Activated CD4-positive, alpha-beta memory T cell treated with anti-CD3 and anti-CD28 coated beads, Interleukin-2, amount 10 ng/mL, durations not matched to agents 7 days and 5 days (primary cell): ENCODE data around the gene FOXL1. TPM values are rescaled to one million over a fixed set of nuclear protein-coding genes. Genes with fewer than 3 reads are reported as not detected.

Source experiments
- CTCF ChIA-PET: fragments of 350-600 bp; sonication (Branson Sonifier 250); formaldehyde crosslinking; loops from one replicate; lab custom pipeline; 2021; ENCODE audit warnings: antibody characterized with exemption, inconsistent platforms; lab: Charles Lee
- POLR2A ChIA-PET: fragments of 350-600 bp; sonication (Branson Sonifier 250); formaldehyde crosslinking; loops from one replicate; lab custom pipeline; 2021; ENCODE audit warnings: antibody characterized with exemption; lab: Charles Lee
- DNase-seq: peaks from one replicate; pipeline ENCODE4 v3.0.0-alpha.2; 2020
- H3K27ac Mint-ChIP-seq: one replicate; pipeline ENCODE4 v1.8.0; 2021; ENCODE audit warnings: mild to moderate bottlenecking, mixed read lengths
- H3K27me3 Mint-ChIP-seq: one replicate; pipeline ENCODE4 v1.8.0; 2021; ENCODE audit warnings: mixed read lengths
- H3K36me3 Mint-ChIP-seq: one replicate; pipeline ENCODE4 v1.8.0; 2021; ENCODE audit warnings: low read depth, mixed read lengths
- H3K4me1 Mint-ChIP-seq: one replicate; pipeline ENCODE4 v1.8.0; 2021; ENCODE audit warnings: mixed read lengths
- H3K4me3 Mint-ChIP-seq: one replicate; pipeline ENCODE4 v1.8.0; 2021; ENCODE audit warnings: mild to moderate bottlenecking, mixed read lengths
- H3K9me3 Mint-ChIP-seq: one replicate; pipeline ENCODE4 v1.8.0; 2021; ENCODE audit warnings: mixed read lengths
- total RNA-seq, 2 experiments: library from RNA; stranded (reverse); gene quantifications; one replicate each; pipeline ENCODE4 v1.2.3, GENCODE V29; 2021

Gene FOXL1
- total RNA-seq, 2 experiments from 2014 or later, result not detected

- Mint-ChIP-seq H3K36me3 (no peaks in the 10 kb centered on the region), H3K4me3 (no peak overlapping the region), H3K27me3 (peaks cover 65% of the 10 kb centered on the region), H3K27ac (no peak overlapping the region), H3K4me1 (peaks cover 9% of the 10 kb centered on the region), H3K9me3 (no peaks in the 10 kb centered on the region)
- CTCF ChIA-PET, result interaction anchor here (1.5 kb wide), 1 partner anchor 8 kb away, joined by 4 read pairs; the partner anchor contains the start of gene FOXC2
- no peak for DNase-seq
- POLR2A ChIA-PET, result no interaction called here
Measured at GRCh38 chr16:86574646-86575045, 3.7 kb upstream of the FOXL1 start.

GRCh38 chr16:86575095-86575685 lies 3.2 kb upstream of the FOXL1 start:
- no peak for DNase-seq
- CTCF ChIA-PET, result interaction anchor here (0.5 to 1.5 kb wide), 3 partner anchors 9 to 184 kb away, joined by 3 to 4 read pairs (median 4); partner anchors contain the start of gene FOXC2
- Mint-ChIP-seq H3K27ac (no peak overlapping the region), H3K4me3 (no peak overlapping the region), H3K36me3 (no peaks in the 10 kb centered on the region), H3K4me1 (peaks cover 9% of the 10 kb centered on the region), H3K27me3 (peaks cover 66% of the 10 kb centered on the region), H3K9me3 (no peaks in the 10 kb centered on the region)
- POLR2A ChIA-PET, result no interaction called here

- H3K4me1 Mint-ChIP-seq, result peaks cover 9% of the 10 kb centered on the region
- H3K4me3 Mint-ChIP-seq, result peak overlapping the region; percentile 72
- no peaks in the 10 kb centered on the region for H3K9me3 Mint-ChIP-seq
- ChIA-PET CTCF (interaction anchor here (0.5 to 1.5 kb wide), 9 partner anchors 9 to 525 kb away, joined by 3 to 9 read pairs (median 4); partner anchors contain the start of gene FOXC2), POLR2A (interaction anchor here (0.6 to 1.3 kb wide), 2 partner anchors 29 to 89 kb away, joined by 3 to 4 read pairs; no protein-coding TSS in a partner anchor)
- peak; percentile 68 for DNase-seq
- H3K27me3 Mint-ChIP-seq, result peaks cover 65% of the 10 kb centered on the region
- no peak overlapping the region for H3K27ac Mint-ChIP-seq
- H3K36me3 Mint-ChIP-seq, result no peaks in the 10 kb centered on the region
Measured at GRCh38 chr16:86575754-86576557, 2.4 kb upstream of the FOXL1 start.

GRCh38 chr16:86576591-86577313 lies 1.6 kb upstream of the FOXL1 start:
- ChIA-PET CTCF (interaction anchor here (0.6 to 1.2 kb wide), 6 partner anchors 187 to 524 kb away, joined by 3 to 9 read pairs (median 4); no protein-coding TSS in a partner anchor), POLR2A (interaction anchor here (0.6 to 1.3 kb wide), 2 partner anchors 28 to 88 kb away, joined by 3 to 4 read pairs; no protein-coding TSS in a partner anchor)
- Mint-ChIP-seq H3K9me3 (no peaks in the 10 kb centered on the region), H3K4me1 (peaks cover 9% of the 10 kb centered on the region), H3K4me3 (peak overlapping the region; percentile 72), H3K27me3 (peaks cover 66% of the 10 kb centered on the region), H3K36me3 (no peaks in the 10 kb centered on the region), H3K27ac (no peak overlapping the region)
- no peak for DNase-seq

GRCh38 chr16:86577314-86577971 lies 906 bp upstream of the FOXL1 start:
- peaks cover 71% of the 10 kb centered on the region for H3K27me3 Mint-ChIP-seq
- no peaks in the 10 kb centered on the region for H3K9me3 Mint-ChIP-seq
- POLR2A ChIA-PET, result interaction anchor here (1.3 kb wide), 1 partner anchor 87 kb away, joined by 4 read pairs; no protein-coding TSS in a partner anchor
- DNase-seq, result no peak
- no peak overlapping the region for H3K27ac Mint-ChIP-seq
- H3K4me1 Mint-ChIP-seq, result peaks cover 9% of the 10 kb centered on the region
- H3K4me3 Mint-ChIP-seq, result no peak overlapping the region
- CTCF ChIA-PET, result no interaction called here
- H3K36me3 Mint-ChIP-seq, result no peaks in the 10 kb centered on the region

GRCh38 chr16:86578611-86579267 lies 390 bp downstream of the FOXL1 start:
- H3K27ac Mint-ChIP-seq, result no peak overlapping the region
- H3K4me3 Mint-ChIP-seq, result no peak overlapping the region
- H3K9me3 Mint-ChIP-seq, result no peaks in the 10 kb centered on the region
- H3K36me3 Mint-ChIP-seq, result no peaks in the 10 kb centered on the region
- no peak for DNase-seq
- ChIA-PET POLR2A (no interaction called here), CTCF (no interaction called here)
- peaks cover 9% of the 10 kb centered on the region for H3K4me1 Mint-ChIP-seq
- H3K27me3 Mint-ChIP-seq, result peaks cover 68% of the 10 kb centered on the region

- H3K4me3 Mint-ChIP-seq, result no peak overlapping the region
- no peaks in the 10 kb centered on the region for H3K36me3 Mint-ChIP-seq
- H3K27ac Mint-ChIP-seq, result no peak overlapping the region
- H3K9me3 Mint-ChIP-seq, result no peaks in the 10 kb centered on the region
- CTCF ChIA-PET, result no interaction called here
- peaks cover 9% of the 10 kb centered on the region for H3K4me1 Mint-ChIP-seq
- DNase-seq, result no peak
- peaks cover 62% of the 10 kb centered on the region for H3K27me3 Mint-ChIP-seq
- POLR2A ChIA-PET, result no interaction called here
Measured at GRCh38 chr16:86579268-86580062, 1.1 kb downstream of the FOXL1 start.

GRCh38 chr16:86580063-86580790 lies 1.9 kb downstream of the FOXL1 start:
- Mint-ChIP-seq H3K36me3 (no peaks in the 10 kb centered on the region), H3K9me3 (no peaks in the 10 kb centered on the region)

GRCh38 chr16:86580791-86581170 lies 2.4 kb downstream of the FOXL1 start:
- no peaks in the 10 kb centered on the region for H3K9me3 Mint-ChIP-seq
- H3K27ac Mint-ChIP-seq, result no peak overlapping the region
- peaks cover 55% of the 10 kb centered on the region for H3K27me3 Mint-ChIP-seq
- no peaks in the 10 kb centered on the region for H3K36me3 Mint-ChIP-seq
- ChIA-PET CTCF (no interaction called here), POLR2A (no interaction called here)
- H3K4me3 Mint-ChIP-seq, result no peak overlapping the region
- no peak for DNase-seq
- peaks cover 9% of the 10 kb centered on the region for H3K4me1 Mint-ChIP-seq

More at GRCh38 chr16:86580063-86580790, 1.9 kb downstream of the FOXL1 start:
- DNase-seq, result no peak
- Mint-ChIP-seq H3K4me1 (peaks cover 9% of the 10 kb centered on the region), H3K4me3 (no peak overlapping the region), H3K27me3 (peaks cover 57% of the 10 kb centered on the region), H3K27ac (no peak overlapping the region)
- POLR2A ChIA-PET, result no interaction called here
- CTCF ChIA-PET, result interaction anchor here (0.7 kb wide), 1 partner anchor 10 kb away, joined by 3 read pairs; no protein-coding TSS in a partner anchor

GRCh38 chr16:86581458-86581857 lies 3.1 kb downstream of the FOXL1 start:
- H3K4me1 Mint-ChIP-seq, result peaks cover 5% of the 10 kb centered on the region
- H3K9me3 Mint-ChIP-seq, result no peaks in the 10 kb centered on the region
- CTCF ChIA-PET, result no interaction called here
- no peaks in the 10 kb centered on the region for H3K36me3 Mint-ChIP-seq
- POLR2A ChIA-PET, result no interaction called here
- H3K27ac Mint-ChIP-seq, result no peak overlapping the region
- H3K4me3 Mint-ChIP-seq, result no peak overlapping the region
- no peak for DNase-seq
- peaks cover 50% of the 10 kb centered on the region for H3K27me3 Mint-ChIP-seq

GRCh38 chr16:86584071-86584685 lies 5.8 kb downstream of the FOXL1 start:
- no peak overlapping the region for H3K27ac Mint-ChIP-seq
- no peak for DNase-seq
- no peaks in the 10 kb centered on the region for H3K4me1 Mint-ChIP-seq
- peaks cover 30% of the 10 kb centered on the region for H3K27me3 Mint-ChIP-seq
- no peaks in the 10 kb centered on the region for H3K36me3 Mint-ChIP-seq
- POLR2A ChIA-PET, result no interaction called here
- H3K9me3 Mint-ChIP-seq, result no peaks in the 10 kb centered on the region
- H3K4me3 Mint-ChIP-seq, result no peak overlapping the region
- CTCF ChIA-PET, result no interaction called here
